ENCODE results near the gene RNF182. TPM values are rescaled to one million over a fixed set of nuclear protein-coding genes. Genes with fewer than 3 reads are reported as not detected.
"Not testable (repeated sequence)": the region's sequence is repeated elsewhere in the genome, so short reads cannot be mapped to it uniquely, and the experiment has no call there.

RNF182 gene
- polyA plus RNA-seq, 4 donors: 0.98 to 3.3 (median 2.8) TPM

- no peak for DNase-seq (ENCODE audit: low read depth in 4 of 4, low spot score in 3 of 4)
Observed at GRCh38 chr6:13916230-13916944, 8.4 kb upstream of the RNF182 start.

DNA sequence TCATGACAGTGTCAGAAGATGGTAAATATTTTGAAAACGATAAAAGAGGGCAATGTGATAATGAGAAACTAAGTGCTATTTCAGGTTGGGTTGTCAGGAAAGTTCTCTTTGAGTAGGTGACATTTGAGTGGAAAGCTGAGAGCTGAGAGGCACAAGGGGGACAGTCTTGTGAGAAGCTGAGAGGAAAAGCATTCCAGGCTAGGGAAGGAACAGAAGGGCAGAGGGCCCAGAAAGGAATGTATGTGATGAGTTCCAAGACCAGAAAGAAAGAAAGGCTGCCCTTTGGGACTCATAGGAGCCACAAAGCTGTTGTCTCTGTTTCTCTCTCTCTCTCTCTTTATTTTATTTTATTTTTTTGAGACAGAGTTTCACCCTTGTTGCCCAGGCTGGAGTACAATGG, 7.6 kb upstream of the RNF182 start:
- DNase-seq (ENCODE audit: low read depth in 4 of 4, low spot score in 3 of 4): no peak

GRCh38 chr6:13918686-13919250, 6.0 kb upstream of the RNF182 start:
- no peak for DNase-seq (ENCODE audit: low read depth in 4 of 4, low spot score in 3 of 4)

- no peak for DNase-seq (ENCODE audit: low read depth in 4 of 4, low spot score in 3 of 4)
Observed at GRCh38 chr6:13919861-13920260, 4.9 kb upstream of the RNF182 start.

GRCh38 chr6:13920552-13920951, 4.2 kb upstream of the RNF182 start:
- DNase-seq (ENCODE audit: low read depth in 4 of 4, low spot score in 3 of 4): no peak

GRCh38 chr6:13922750-13923149, 2.0 kb upstream of the RNF182 start:
- DNase-seq (ENCODE audit: low read depth in 4 of 4, low spot score in 3 of 4): no peak

DNA sequence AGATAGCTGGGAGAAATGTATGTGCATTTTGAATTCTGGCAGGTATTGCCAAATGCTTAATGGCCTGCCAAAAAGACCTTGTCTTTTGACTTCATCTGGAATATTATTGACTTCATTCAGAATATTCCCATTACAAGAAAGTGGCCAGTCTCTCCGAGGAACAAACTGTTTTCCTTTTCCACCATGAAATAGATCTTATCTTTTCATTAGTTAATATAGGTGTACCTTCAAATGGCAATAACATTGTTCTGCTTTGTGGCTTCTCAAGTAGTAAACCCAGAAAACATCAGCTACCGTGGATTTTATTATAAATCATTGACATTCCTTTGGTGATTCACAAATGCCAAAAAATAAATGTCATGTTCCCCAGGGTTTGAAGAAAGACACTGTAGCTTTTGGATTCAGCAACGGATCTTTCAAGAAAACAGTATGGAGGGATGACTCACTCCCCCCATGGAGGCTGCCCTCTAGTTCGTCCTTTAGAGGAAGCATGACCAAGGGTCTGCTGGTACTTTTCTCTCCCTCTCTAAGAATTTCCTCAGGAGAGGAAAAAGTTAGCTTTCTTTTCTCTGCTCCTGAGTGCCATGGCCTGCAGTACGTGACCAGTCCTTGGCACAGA, 1.1 kb upstream of the RNF182 start:
- no peak for DNase-seq (ENCODE audit: low read depth in 4 of 4, low spot score in 3 of 4)

GRCh38 chr6:13924146-13924948, 405 bp upstream of the RNF182 start:
- peak in 1 of 4 donors; percentile 50 for DNase-seq (ENCODE audit: low read depth in 4 of 4, low spot score in 3 of 4)

- no peak for DNase-seq (ENCODE audit: low read depth in 4 of 4, low spot score in 3 of 4)
Observed at GRCh38 chr6:13926378-13926777, 1.6 kb downstream of the RNF182 start.

DNA sequence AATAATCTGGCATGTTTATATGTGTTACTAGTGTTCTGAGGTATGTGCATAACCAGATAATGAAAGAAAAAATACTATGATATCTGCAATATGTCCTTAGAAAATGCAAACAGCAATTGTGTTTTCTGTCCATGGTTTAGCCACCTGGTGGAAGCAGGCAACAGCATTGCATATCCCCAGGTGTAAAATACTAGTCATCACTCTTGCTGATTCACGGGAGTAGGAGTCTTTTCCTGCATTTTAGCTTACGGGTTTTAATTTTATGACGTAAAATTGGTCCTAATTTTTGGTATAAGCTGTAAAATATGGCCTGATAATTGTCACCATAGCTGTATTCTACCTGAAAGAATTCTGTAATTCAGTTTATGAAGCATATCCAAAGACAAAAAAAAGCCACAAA, 2.5 kb downstream of the RNF182 start:
- no peak for DNase-seq (ENCODE audit: low read depth in 4 of 4, low spot score in 3 of 4)

DNA sequence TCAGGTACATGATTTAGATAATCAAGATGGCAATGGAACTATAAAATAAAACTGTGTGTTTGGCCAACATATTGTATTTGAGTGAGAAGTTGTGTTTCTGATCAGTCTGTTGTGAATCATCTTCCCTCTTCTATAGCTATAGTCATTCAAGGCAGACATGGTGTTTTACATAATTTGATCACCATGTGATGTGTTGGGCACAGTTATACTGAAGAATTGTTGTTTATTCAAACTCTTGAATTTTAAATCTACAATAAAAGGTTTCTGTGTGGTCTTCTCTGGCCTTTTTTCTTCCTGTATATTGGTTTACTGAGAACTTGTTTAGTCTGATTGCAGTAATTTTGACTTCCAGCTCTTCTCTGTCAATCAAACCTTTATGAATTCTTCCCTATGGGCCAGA, 4.4 kb downstream of the RNF182 start:
- DNase-seq (ENCODE audit: low read depth in 4 of 4, low spot score in 3 of 4): no peak

GRCh38 chr6:13931797-13932402, 7.1 kb downstream of the RNF182 start:
- DNase-seq (ENCODE audit: low read depth in 4 of 4, low spot score in 3 of 4): no peak

GRCh38 chr6:13932785-13933184, 8.0 kb downstream of the RNF182 start:
- DNase-seq (ENCODE audit: low read depth in 4 of 4, low spot score in 3 of 4): no peak

DNA sequence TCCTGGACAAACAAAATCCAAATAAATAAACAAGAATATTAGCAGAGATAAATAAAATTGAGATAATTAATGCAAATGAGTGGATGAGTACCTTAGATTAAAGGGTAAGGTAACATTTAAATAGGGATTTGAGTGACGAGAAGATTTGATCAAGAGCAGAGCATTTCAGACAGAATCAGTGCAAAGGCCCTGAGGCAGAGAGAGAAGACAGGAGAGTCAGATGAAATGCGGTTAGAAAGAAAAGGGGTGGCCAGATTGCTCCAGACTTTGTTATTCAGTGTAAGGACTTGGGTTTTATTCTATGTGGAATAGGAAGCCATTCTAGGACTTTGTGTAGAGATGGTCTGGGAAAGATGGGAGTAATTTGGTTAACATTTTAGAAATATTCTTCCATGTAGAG, 10.0 kb downstream of the RNF182 start:
- DNase-seq (ENCODE audit: low read depth in 4 of 4, low spot score in 3 of 4): no peak

DNA sequence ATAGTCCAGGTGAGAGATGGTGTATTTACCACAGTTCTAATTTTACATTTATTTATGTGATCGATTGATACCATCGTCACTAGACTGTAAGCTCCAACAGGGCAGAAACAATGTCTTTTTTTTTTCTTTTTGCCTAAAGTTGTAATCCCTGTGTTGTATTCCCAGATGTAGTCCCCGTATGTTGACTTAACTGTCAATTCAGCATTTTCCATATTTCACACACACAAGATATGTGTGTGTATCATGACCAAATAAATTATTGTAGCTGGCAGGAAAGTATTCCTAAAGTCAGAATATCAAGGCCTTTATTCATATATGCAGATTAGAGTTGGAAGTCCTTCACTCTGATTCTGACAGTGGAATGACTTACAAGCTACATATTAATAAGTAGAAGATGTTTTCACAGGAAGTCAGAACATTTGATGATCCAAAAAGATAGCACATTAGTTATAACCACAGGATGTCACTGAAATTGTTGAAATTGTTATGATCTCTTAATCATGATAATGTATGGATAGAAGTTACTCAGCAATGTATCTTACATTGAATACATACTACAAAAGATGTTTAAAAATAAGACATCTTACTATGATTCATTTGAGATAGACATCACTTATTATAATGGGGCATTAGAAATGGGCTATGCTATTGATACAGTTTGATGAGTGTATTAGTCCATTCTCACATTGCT, 10.6 kb downstream of the RNF182 start:
- DNase-seq (ENCODE audit: low read depth in 4 of 4, low spot score in 3 of 4): no peak

DNA sequence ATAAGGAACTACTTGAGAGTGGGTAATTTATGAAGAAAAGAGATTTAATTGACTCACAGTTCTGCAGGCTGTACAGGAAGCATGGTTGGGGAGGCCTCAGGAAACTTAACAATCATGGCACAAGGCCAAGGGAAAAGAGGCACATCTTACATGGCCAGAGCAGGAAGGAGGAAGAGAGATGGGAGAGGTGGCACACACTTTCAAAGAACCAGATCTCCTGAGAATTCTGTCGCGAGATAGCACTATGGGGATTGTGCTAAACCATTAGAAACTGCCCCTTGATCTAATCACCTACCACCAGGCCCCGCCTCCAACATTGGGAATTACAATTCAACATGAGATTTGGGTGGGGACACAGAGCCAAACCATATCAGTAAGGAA, 11.1 kb downstream of the RNF182 start:
- DNase-seq (ENCODE audit: low read depth in 4 of 4, low spot score in 3 of 4): not testable (repeated sequence)

GRCh38 chr6:13941902-13942301, 17.1 kb downstream of the RNF182 start:
- DNase-seq (ENCODE audit: low read depth in 4 of 4, low spot score in 3 of 4): no peak

DNA sequence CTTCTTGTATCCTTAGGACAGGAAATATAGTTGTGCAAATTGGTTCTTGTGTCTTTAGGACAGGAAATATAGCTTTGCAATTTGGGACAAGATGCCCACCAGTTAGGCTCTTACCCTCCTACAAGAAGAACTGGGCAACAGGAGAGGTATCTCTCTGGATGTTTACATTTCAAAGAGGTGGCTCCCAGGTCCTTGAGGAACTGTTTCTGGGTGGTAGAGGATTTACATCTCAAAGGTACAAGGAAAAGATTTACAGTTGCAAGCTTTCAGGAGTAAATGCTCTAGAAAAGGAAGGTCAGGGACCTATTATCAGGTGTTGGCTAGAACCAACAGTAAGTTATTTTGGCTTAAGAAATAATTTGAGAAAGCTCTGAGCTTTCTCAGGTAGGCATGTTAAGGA, 19.2 kb downstream of the RNF182 start:
- no peak for DNase-seq (ENCODE audit: low read depth in 4 of 4, low spot score in 3 of 4)

GRCh38 chr6:13946506-13946905, 21.8 kb downstream of the RNF182 start:
- DNase-seq (ENCODE audit: low read depth in 4 of 4, low spot score in 3 of 4): no peak

DNA sequence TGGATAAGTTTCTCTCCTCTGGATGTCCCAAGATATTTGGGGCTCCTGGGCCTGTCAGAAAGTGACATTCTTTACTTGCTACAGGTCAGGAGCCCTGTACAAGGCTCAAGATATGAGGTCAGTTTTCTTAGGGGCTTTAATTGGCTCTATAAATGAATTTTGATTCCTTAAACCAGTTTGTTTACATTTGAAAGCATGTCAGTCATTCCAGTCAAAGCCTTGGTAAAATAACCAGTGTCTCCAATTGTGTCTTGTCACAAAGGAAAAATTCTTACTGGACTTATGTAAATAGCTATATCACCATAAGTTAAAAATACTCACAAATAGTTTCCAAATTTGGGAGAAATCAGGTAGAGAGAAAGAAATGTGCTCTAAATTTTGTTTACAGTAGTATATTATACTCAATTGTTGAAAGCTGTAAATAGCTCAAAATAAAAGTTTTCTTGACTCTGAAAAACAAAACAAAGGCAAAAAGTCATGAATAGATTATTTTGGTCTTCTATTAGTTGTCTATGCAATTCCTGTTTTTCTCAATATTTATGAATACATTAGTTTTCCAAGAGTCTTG, 22.9 kb downstream of the RNF182 start:
- DNase-seq (ENCODE audit: low read depth in 4 of 4, low spot score in 3 of 4): no peak

All from left renal pelvis (tissue), 4 donors.